SW 1271 (cell line): Measurements from ENCODE around the gene TTC3.
"Not testable (repeated sequence)": the region's sequence is repeated elsewhere in the genome, so short reads cannot be mapped to it uniquely, and the experiment has no call there.

ENCODE experiments used
- DNase-seq, 2 experiments: peaks; one replicate each; lab custom pipeline; 2025; lab: John Stamatoyannopoulos, UW

Gene TTC3

DNA sequence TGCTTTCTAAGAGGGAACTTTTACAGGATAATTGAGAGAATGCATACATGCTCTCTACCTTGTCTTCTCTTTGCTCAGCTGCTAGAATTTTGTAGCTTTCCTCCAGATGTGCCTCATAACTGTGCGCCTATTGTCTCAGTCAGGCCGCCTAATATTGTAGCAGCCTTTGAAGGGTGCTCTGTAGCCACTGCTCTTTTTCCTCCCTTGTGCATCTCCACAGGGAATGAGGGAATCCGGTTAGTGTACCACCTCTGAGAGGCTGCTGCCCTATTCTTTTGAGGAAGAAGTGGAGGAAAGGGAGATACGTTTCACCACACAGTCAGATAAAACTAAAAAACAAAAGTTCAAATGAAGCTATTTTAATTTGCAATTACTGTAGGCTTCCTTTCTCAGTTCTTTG, 22.8 kb downstream of the TTC3 start:
- DNase-seq, result no peak

- no peak for DNase-seq
These were observed 25.7 kb downstream of the TTC3 start for GRCh38 chr21:37098751-37099150.

- no peak for DNase-seq
These were observed 27.3 kb downstream of the TTC3 start for GRCh38 chr21:37100316-37100715.

- DNase-seq, result no peak
These were observed 28.3 kb downstream of the TTC3 start for GRCh38 chr21:37101384-37101783.

GRCh38 chr21:37102746-37103145, 29.7 kb downstream of the TTC3 start:
- not testable (repeated sequence) for DNase-seq

- no peak for DNase-seq
These were observed 33.9 kb downstream of the TTC3 start for GRCh38 chr21:37106998-37107397.

DNA sequence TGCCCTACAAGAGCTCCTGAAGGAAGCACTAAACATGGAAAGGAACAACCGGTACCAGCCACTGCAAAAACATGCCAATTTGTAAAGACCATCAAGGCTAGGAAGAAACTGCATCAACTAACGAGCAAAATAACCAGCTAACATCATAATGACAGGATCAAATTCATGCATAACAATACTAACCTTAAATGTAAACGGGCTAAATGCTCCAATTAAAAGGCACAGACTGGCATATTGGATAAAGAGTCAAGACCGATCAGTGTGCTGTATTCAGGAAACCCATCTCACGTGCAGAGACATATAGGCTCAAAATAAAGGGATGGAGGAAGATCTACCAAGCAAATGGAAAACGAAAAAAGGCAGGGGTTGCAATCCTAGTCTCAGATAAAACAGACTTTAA, 38.0 kb downstream of the TTC3 start:
- DNase-seq, result not testable (repeated sequence)

DNA sequence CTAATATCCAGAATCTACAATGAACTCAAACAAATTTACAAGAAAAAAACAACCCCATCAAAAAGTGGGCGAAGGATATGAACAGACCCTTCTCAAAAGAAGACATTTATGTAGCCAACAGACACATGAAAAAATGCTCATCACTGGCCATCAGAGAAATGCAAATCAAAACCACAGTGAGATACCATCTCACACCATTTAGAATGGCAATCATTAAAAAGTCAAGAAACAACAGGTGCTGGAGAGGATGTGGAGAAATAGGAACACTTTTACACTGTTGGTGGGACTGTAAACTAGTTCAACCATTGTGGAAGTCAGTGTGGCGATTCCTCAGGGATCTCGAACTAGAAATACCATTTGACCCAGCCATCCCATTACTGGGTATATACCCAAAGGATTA, 41.2 kb downstream of the TTC3 start:
- DNase-seq, result not testable (repeated sequence)

DNA sequence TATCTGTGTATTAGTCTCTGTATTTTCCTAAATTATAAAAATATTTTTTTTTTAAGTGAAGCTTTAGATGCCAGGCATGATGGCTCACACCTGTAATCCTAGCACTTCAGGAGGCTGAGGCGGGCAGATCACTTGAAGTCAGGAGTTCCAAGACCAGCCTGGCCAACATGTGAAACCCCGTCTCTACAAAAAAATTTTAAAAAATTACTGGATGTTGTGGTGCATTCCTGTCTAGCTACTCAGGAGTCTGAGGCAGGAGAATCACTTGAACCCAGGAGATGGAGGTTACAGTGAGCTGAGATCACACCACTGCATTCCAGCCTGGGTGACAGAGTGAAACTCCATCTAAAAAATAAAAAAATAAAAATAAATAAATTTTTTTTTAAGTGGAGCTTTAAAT, 43.4 kb downstream of the TTC3 start:
- not testable (repeated sequence) for DNase-seq

- no peak for DNase-seq
These were observed 44.1 kb downstream of the TTC3 start for GRCh38 chr21:37117204-37117603.

DNA sequence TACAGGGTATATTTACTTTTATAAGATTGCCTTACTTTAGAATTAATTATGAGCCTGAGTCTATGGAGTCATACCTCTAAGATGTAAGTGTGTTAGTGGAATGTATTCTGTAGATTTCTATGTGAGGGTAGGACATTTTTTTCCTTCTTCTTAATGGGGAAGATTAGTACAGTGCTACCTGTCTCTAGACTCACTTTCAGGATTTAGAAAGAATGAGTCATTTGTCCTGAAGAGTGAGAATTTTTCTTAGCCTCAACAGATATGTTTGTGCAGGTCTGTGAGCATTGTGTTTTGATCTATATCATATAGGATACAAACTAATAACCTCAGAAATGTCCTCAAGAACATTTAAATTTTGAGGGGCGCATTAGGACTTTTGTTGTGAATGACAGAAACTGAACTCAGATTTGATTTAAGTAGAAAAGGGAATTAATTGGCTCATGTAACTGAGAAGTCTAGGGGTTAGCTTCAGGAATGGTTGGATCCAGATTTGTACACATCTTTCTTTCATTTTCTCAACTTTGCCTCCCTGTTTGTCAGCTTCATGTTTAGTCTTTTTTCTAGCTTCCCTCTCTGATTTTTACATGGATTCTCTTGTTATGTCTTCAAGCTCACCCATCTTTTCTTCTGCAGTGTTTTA, 45.3 kb downstream of the TTC3 start:
- no peak for DNase-seq

DNA sequence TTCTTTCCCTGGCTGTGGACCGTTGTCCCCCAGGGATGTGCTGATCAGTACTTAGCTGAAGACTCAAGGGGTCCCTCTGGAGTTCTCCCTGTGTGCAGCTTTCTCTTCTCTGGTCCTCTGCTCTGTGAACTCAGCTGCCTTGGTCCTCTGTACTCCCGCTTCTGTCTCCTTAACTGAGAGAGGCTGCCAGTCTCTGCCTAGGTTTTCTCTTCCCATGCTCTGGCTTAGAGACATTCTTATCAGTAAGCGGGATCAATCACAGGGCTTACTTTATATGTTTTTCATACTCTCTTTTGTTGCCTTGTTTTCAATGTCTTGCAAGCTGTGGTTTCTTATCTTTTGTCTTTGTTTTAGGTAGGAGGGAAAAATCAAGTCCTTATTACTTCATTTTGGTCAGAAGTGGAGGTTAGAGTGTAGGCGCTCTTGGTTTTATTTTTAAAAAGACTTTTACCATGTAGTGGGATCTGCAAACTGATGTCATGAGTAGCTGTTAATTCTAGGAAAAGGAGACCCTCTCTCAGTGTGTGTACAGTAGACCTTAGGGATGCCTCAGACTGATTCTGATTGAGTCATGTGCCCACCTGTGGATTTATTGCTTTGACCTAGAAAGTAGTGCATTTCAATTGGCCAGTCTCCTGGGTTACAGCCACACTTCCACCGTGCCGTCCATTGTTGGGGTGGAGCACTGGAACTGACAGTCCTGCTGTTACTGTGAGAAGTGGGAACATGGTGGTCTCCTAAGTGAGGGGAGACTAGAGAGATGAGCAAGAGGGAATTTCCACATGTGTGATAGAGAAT, 46.6 kb downstream of the TTC3 start:
- DNase-seq, result no peak

DNA sequence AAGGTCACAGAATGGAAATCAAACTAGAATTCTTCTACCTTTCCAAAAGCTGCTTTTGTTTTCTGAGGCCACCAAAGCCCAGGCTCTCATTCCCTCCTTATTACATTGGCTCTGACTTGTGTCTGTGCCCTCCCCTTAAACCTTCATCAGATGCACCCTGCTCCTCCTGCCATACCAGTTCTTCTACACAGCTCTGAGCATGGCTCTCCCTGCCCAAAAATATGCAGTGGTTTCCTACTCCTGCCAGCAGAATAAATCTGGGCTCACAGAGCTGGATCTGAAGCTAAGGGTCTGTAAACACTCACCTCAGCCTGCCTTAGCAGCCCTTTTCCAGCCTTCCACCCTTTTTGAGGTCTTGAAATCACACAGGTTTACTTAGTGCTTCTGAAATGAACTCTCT, 55.0 kb downstream of the TTC3 start:
- no peak for DNase-seq

DNA sequence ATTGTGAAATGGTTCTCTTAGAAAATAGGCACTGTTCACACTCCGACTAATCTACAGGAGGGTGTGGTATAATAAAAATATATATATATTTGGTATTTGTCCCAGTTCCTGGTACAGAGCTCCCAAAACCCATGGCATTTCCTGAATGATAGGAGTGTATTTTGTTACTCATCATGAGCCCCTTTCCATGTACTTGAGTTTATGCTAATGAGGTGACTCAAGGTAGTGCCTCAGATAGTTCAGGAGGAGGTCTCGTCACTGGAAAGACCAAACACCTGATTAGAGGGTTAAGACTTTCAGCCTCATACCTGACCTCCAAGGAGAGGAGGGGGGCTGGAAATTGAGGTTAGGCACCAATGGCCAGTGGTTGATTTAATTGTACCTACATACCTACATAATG, 57.9 kb downstream of the TTC3 start:
- DNase-seq, result no peak

DNA sequence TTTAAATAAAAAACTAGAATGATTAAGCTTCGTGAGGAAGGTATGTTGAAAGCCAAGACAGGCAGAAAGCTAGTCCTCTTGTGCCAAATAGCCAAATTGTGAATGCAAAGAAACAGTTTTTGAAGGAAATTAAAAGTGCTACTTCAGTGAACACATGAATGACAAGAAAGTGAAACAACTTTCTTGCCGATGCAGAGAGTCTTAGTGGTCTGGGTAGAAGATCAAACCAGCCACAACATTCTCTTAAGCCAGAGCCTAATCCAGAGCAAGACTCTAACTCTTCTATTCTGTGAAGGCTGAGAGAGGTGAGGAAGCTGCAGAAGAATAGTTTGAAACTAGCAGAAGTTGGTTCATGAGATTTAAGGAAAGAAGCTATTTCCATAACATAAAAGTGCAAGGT, 63.2 kb downstream of the TTC3 start:
- DNase-seq, result no peak

DNA sequence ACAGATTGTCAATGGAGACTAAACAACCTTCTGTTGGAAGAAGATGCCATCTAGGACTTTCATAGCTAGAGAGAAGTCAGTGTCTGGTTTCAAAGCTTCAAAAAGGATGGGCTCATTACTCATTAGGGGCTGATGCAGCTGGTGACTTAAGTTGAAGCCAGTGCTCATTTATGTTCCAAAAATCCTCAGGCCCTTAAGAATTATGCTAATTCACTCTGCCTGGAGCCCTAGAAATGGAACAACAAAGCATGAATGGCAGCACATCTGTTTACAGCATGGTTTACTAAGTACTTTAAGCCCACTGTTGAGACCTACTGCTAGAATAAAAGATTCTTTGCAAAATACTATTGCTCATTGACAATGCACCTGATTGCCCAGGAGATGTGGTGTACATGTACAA, 63.7 kb downstream of the TTC3 start:
- no peak for DNase-seq

DNA sequence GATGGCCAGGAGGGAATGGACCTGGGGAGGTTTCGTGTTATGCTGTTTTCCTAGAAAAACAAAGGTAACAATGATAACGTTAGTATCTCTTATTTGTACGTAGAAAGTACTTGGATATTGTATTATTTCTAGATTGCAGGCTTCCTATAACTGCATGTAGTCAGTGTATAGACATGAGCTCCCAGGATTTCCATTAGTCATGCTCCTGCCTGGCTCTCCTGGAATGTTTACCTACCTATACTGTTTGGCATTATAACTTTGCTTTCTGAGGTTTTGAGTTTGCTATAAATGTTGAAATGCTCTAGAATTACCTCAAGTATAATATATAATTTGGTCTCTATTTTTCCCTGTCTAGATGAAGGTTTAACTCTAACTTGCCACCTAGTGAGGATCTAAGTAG, 66.1 kb downstream of the TTC3 start:
- DNase-seq, result no peak

DNA sequence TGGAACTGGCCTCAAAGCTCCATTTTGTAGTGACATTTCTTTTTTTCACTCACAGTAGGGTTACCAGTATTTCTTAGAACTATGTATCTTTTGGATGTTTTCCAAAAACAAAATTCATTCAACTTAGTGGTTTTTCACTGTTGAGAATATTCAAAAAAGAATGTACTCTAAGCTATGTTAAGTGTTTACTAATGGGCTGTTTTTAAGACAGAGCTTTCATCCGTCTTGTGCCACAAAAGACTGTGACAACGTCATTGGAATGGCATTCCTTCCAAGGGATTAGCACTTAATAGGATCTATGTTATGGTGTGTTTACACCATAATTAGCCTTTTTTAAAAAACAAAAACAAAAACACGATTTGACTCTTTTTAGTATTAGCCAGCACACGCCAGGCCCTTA, 66.8 kb downstream of the TTC3 start:
- no peak for DNase-seq

- not testable (repeated sequence) for DNase-seq
These were observed 70.3 kb downstream of the TTC3 start for GRCh38 chr21:37143392-37143791.

- DNase-seq, result no peak
These were observed 72.6 kb downstream of the TTC3 start for GRCh38 chr21:37145635-37146111.

GRCh38 chr21:37146320-37147235, 73.5 kb downstream of the TTC3 start:
- DNase-seq, result no peak

DNA sequence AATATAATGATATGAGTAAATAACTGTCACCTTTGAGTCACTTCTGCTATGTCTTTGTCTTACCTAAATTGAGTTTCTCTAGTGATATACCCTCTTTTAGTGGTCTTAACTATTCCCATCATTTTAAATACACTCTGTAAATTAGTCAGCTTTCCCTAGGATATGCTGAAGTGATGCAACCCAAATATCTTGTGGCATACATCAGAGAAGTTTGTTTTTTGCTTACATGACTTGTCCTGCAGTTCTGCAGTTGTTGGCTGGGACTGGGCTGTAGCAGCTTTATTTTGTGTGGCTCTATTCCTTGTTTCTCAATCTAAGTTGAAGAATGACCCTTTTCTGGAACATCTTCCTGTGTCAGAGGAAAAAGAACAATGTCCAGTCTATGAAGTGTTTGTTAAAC, 76.4 kb downstream of the TTC3 start:
- no peak for DNase-seq
